ENCODE measurements around the gene AVL9.

- no peak for TF ChIP-seq CTCF (IDR thresholded peaks at IDR 0.05)
- TF ChIP-seq POLR2A (IDR thresholded peaks at IDR 0.05), result no peak
- no peak for TF ChIP-seq POLR2AphosphoS5 (IDR thresholded peaks at IDR 0.05)
- no peak for TF ChIP-seq EP300 (IDR thresholded peaks at IDR 0.05)
Measured at GRCh38 chr7:32477649-32477980, 17.7 kb upstream of the AVL9 start.

Data from sigmoid colon (tissue), 4 donors.